Sigmoid colon (tissue), 4 donors: Measurements from ENCODE around the gene VAMP8.

Source experiments
- EP300 ChIP-seq, 4 donors: sonication (generic); formaldehyde crosslinking; IDR thresholded peaks; one replicate each; pipeline ENCODE4 v1.6.1; 2017; ENCODE audit warnings: antibody characterized with exemption in 4 of 4
- POLR2A ChIP-seq, 2 donors: fragments of 450-650 bp; IDR thresholded peaks; one replicate each; pipeline ENCODE4 v1.6.1; 2016; ENCODE audit warnings: antibody characterized with exemption in 2 of 2, mild to moderate bottlenecking in 2 of 2, moderate library complexity in 2 of 2
- POLR2AphosphoS5 ChIP-seq, 4 donors: sonication (generic); formaldehyde crosslinking; IDR thresholded peaks; one replicate each; pipeline ENCODE4 v1.6.1; 2017; ENCODE audit warnings: antibody characterized with exemption in 4 of 4
- TF ChIP-seq, protein P1 (sequence below), 4 experiments: fragments of 450-650 bp in 3 of 4; fragments of 200-600 bp in 1 of 4; IDR thresholded peaks; one replicate each; pipeline ENCODE4 v1.5.1; 2016 to 2019; ENCODE audit warnings: antibody characterized with exemption in 4 of 4, mild to moderate bottlenecking in 3 of 4, moderate library complexity in 2 of 4

DNA sequence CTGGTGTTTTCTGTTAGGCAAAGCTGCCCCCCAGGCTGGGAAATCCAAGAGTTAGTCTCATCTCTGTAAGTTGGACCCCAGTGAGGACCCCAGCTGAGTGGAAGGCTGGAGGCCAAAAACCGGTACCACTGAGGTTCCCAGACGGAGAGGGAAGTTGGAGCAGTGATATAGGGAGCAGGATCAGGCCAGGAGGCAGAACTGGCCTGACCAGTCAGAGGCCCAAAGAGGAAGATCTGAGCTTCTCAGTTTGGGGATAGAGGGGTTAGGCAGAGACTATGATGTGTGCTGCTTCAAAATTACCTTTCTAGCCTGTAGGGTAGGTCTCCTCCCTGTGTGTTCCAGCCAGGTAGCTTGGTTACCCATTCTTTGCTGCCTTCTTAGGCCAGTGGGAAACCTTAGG is 13.6 kb downstream of the VAMP8 start:
- TF ChIP-seq POLR2A (IDR thresholded peaks at IDR 0.05) (no peak), POLR2AphosphoS5 (IDR thresholded peaks at IDR 0.05) (no peak), EP300 (IDR thresholded peaks at IDR 0.05) (no peak)
- TF ChIP-seq, protein P1, sequence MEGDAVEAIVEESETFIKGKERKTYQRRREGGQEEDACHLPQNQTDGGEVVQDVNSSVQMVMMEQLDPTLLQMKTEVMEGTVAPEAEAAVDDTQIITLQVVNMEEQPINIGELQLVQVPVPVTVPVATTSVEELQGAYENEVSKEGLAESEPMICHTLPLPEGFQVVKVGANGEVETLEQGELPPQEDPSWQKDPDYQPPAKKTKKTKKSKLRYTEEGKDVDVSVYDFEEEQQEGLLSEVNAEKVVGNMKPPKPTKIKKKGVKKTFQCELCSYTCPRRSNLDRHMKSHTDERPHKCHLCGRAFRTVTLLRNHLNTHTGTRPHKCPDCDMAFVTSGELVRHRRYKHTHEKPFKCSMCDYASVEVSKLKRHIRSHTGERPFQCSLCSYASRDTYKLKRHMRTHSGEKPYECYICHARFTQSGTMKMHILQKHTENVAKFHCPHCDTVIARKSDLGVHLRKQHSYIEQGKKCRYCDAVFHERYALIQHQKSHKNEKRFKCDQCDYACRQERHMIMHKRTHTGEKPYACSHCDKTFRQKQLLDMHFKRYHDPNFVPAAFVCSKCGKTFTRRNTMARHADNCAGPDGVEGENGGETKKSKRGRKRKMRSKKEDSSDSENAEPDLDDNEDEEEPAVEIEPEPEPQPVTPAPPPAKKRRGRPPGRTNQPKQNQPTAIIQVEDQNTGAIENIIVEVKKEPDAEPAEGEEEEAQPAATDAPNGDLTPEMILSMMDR (IDR thresholded peaks at IDR 0.05) = no peak
